Measurements from ENCODE around the gene MBTD1.

The MBTD1 gene

DNA sequence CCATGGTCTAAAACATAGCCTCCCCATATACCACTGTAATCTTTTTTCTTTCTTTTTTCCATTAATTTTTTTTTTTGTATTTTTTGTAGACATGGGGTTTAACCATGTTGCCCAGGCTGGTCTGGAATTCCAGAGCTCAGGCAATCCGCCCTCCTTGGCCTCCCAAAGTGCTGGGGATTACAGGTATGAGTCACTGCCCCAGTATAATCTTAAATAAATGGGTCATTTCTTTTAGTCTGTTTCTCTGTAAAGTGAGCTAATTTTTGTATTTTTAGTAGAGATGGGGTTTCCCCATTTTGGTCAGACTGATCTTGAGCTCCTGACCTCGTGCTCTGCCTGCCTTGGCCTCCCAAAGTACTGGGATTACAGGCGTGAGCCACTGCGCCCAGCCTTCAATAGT, 112.2 kb downstream of the MBTD1 start:
- no peak for TF ChIP-seq SUZ12 (IDR thresholded peaks at IDR 0.05; ENCODE audit: extremely low read depth, insufficient read depth, insufficient read length)
- no peak for TF ChIP-seq ZNF274 (IDR thresholded peaks at IDR 0.05; ENCODE audit: low read depth, low read length)
- no peak for TF ChIP-seq YY1 (IDR thresholded peaks at IDR 0.05; ENCODE audit: insufficient read depth, insufficient read length)
- H3K4me3 ChIP-seq (ENCODE audit: insufficient read length, low read depth) = no peak overlapping the region
- no peak overlapping the region for H3K9ac ChIP-seq (ENCODE audit: insufficient read length, low read depth)
- no peaks in the 10 kb centered on the region for H3K9me3 ChIP-seq (ENCODE audit: insufficient read depth, low read length)
- DNase-seq (ENCODE audit: low read depth, low spot score) = no peak
- H3K36me3 ChIP-seq (ENCODE audit: insufficient read depth, insufficient read length, low read length) = no peaks in the 10 kb centered on the region
- no peaks in the 10 kb centered on the region for H3K4me1 ChIP-seq (ENCODE audit: insufficient read depth, insufficient read length)
- no peaks in the 10 kb centered on the region for H3K27me3 ChIP-seq (ENCODE audit: insufficient read depth, insufficient read length)

DNA sequence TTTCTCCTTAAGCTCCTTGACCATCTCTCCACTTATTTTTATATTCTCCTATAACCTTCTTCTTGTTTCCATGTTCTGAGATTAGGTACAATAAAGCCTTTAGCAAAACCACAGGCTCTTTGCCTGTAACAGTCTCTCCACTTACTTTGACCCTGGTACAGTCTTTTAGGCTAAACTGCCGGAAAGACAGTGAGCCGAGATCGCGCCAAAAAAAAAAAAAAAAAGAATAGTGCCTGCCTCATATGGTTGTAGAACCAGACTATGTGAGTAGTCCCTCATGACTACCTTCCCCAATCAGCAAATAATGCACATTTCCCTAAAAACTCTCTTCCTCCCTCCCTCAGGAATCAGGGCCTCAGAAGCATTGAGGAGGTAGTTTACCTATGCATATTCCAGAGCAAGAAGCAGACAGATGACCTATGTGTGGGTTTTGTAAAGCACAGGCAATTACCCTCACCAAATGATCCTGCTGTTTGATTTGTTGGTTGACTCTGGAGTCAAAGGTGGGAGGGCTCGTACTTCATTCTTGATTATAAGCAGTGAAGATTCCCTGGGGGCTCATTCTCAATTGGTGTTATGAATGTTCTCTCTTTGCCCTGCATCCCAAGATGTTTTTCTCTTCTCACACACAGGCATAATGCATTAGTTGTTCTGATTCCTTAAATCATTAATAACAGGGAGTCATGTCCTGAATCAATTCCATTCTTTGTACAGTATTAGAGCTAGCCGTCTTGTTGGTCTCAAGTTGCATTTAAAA, 115.4 kb downstream of the MBTD1 start:
- TF ChIP-seq ZNF274 (IDR thresholded peaks at IDR 0.05; ENCODE audit: low read depth, low read length) = no peak
- TF ChIP-seq YY1 (IDR thresholded peaks at IDR 0.05; ENCODE audit: insufficient read depth, insufficient read length) = no peak
- no peak for TF ChIP-seq SUZ12 (IDR thresholded peaks at IDR 0.05; ENCODE audit: extremely low read depth, insufficient read depth, insufficient read length)
- no peak for DNase-seq (ENCODE audit: low read depth, low spot score)
- Histone ChIP-seq H3K9ac (ENCODE audit: insufficient read length, low read depth) (no peak overlapping the region), H3K4me1 (ENCODE audit: insufficient read depth, insufficient read length) (no peaks in the 10 kb centered on the region), H3K4me3 (ENCODE audit: insufficient read length, low read depth) (no peak overlapping the region), H3K9me3 (ENCODE audit: insufficient read depth, low read length) (no peaks in the 10 kb centered on the region), H3K36me3 (ENCODE audit: insufficient read depth, insufficient read length, low read length) (no peaks in the 10 kb centered on the region), H3K27me3 (ENCODE audit: insufficient read depth, insufficient read length) (no peaks in the 10 kb centered on the region)

DNA sequence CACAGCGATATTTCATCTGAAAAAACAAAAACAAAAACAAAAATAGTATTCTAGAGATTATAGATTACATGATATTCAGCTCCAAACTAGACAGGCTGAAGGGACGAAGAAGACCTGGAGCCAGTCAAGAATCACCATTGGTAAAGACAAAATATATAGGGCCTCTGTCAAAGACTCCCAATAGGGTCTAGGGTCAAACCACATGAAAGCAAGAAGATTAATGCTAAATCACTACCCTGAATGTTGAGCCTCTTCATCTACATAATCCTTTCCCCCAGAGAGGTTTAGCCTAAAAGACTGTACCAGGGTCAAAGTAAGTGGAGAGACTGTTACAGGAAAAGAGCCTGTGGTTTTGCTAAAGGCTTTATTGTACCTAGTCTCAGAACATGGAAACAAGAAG, 117.3 kb downstream of the MBTD1 start:
- no peak for DNase-seq (ENCODE audit: low read depth, low spot score)
- H3K9ac ChIP-seq (ENCODE audit: insufficient read length, low read depth) = no peak overlapping the region
- no peak overlapping the region for H3K4me3 ChIP-seq (ENCODE audit: insufficient read length, low read depth)
- H3K36me3 ChIP-seq (ENCODE audit: insufficient read depth, insufficient read length, low read length) = no peaks in the 10 kb centered on the region
- H3K4me1 ChIP-seq (ENCODE audit: insufficient read depth, insufficient read length) = no peaks in the 10 kb centered on the region
- H3K9me3 ChIP-seq (ENCODE audit: insufficient read depth, low read length) = no peaks in the 10 kb centered on the region
- TF ChIP-seq SUZ12 (IDR thresholded peaks at IDR 0.05; ENCODE audit: extremely low read depth, insufficient read depth, insufficient read length) = no peak
- no peak for TF ChIP-seq YY1 (IDR thresholded peaks at IDR 0.05; ENCODE audit: insufficient read depth, insufficient read length)
- TF ChIP-seq ZNF274 (IDR thresholded peaks at IDR 0.05; ENCODE audit: low read depth, low read length) = no peak
- H3K27me3 ChIP-seq (ENCODE audit: insufficient read depth, insufficient read length) = no peaks in the 10 kb centered on the region

DNA sequence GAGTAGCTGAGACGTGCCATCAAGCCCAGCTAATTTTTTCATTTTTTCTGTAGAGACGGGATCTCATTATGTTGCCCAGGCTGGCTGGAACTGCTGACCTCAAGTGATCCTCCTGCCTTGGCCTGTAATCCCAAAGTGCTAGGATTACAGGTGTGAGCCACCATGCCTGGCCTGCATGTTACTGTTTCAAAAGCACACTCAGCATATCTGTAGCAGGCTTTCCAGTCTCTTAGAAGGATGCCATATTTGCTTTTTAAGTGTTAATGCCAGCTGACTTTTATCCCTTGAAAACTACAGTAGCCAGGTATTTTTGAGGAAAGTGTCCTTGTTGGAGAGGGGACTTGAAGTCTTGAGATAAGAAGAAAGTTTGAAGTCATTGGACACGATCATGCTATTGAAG, 123.9 kb downstream of the MBTD1 start:
- Histone ChIP-seq H3K36me3 (ENCODE audit: insufficient read depth, insufficient read length, low read length) (no peaks in the 10 kb centered on the region), H3K4me3 (ENCODE audit: insufficient read length, low read depth) (no peak overlapping the region), H3K9ac (ENCODE audit: insufficient read length, low read depth) (no peak overlapping the region), H3K27me3 (ENCODE audit: insufficient read depth, insufficient read length) (no peaks in the 10 kb centered on the region), H3K9me3 (ENCODE audit: insufficient read depth, low read length) (no peaks in the 10 kb centered on the region), H3K4me1 (ENCODE audit: insufficient read depth, insufficient read length) (no peaks in the 10 kb centered on the region)
- no peak for TF ChIP-seq SUZ12 (IDR thresholded peaks at IDR 0.05; ENCODE audit: extremely low read depth, insufficient read depth, insufficient read length)
- TF ChIP-seq YY1 (IDR thresholded peaks at IDR 0.05; ENCODE audit: insufficient read depth, insufficient read length) = no peak
- TF ChIP-seq ZNF274 (IDR thresholded peaks at IDR 0.05; ENCODE audit: low read depth, low read length) = no peak
- no peak for DNase-seq (ENCODE audit: low read depth, low spot score)

DNA sequence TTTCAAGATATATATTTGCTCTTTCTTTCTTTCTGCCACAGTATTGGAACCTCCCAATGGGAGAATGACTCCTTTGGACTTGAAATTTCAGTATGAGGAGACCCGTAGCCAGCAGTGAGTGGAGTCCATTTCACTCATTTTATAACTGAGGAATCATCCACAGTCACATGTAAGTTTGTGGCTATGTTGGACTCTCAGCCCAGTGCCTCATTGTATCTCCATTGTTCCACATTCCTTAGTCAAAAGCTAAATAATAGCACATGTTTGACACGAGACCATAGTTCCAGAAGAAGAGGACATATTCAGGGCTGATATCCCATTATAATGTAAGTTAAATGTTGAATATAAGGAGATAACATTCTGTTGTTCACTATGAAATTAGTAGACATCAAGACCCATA, 126.5 kb downstream of the MBTD1 start:
- Histone ChIP-seq H3K9ac (ENCODE audit: insufficient read length, low read depth) (no peak overlapping the region), H3K4me3 (ENCODE audit: insufficient read length, low read depth) (no peak overlapping the region), H3K9me3 (ENCODE audit: insufficient read depth, low read length) (no peaks in the 10 kb centered on the region), H3K36me3 (ENCODE audit: insufficient read depth, insufficient read length, low read length) (no peaks in the 10 kb centered on the region), H3K27me3 (ENCODE audit: insufficient read depth, insufficient read length) (no peaks in the 10 kb centered on the region), H3K4me1 (ENCODE audit: insufficient read depth, insufficient read length) (no peaks in the 10 kb centered on the region)
- no peak for DNase-seq (ENCODE audit: low read depth, low spot score)
- TF ChIP-seq YY1 (IDR thresholded peaks at IDR 0.05; ENCODE audit: insufficient read depth, insufficient read length) (no peak), ZNF274 (IDR thresholded peaks at IDR 0.05; ENCODE audit: low read depth, low read length) (no peak)

DNA sequence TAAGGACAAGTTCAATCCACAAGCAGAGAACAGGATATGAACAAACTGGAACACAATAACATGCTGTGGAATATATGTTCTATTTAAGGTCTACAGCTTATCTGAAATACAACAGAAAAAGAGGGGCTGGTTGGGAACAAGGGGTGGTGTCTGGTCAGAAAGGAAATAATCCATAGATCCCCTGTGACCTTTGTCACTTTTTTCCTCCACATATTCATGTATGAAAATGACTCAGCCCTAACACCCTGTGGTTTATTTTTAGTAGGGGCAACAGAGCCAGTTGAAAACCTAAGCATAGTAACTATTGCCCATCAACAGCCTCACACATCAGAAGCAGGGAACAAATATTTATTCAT, 126.9 kb downstream of the MBTD1 start:
- Histone ChIP-seq H3K9ac (ENCODE audit: insufficient read length, low read depth) (no peak overlapping the region), H3K27me3 (ENCODE audit: insufficient read depth, insufficient read length) (no peaks in the 10 kb centered on the region), H3K9me3 (ENCODE audit: insufficient read depth, low read length) (no peaks in the 10 kb centered on the region), H3K4me1 (ENCODE audit: insufficient read depth, insufficient read length) (no peaks in the 10 kb centered on the region), H3K4me3 (ENCODE audit: insufficient read length, low read depth) (no peak overlapping the region), H3K36me3 (ENCODE audit: insufficient read depth, insufficient read length, low read length) (no peaks in the 10 kb centered on the region)
- no peak for TF ChIP-seq SUZ12 (IDR thresholded peaks at IDR 0.05; ENCODE audit: extremely low read depth, insufficient read depth, insufficient read length)
- no peak for TF ChIP-seq YY1 (IDR thresholded peaks at IDR 0.05; ENCODE audit: insufficient read depth, insufficient read length)
- TF ChIP-seq ZNF274 (IDR thresholded peaks at IDR 0.05; ENCODE audit: low read depth, low read length) = no peak
- DNase-seq (ENCODE audit: low read depth, low spot score) = no peak

DNA sequence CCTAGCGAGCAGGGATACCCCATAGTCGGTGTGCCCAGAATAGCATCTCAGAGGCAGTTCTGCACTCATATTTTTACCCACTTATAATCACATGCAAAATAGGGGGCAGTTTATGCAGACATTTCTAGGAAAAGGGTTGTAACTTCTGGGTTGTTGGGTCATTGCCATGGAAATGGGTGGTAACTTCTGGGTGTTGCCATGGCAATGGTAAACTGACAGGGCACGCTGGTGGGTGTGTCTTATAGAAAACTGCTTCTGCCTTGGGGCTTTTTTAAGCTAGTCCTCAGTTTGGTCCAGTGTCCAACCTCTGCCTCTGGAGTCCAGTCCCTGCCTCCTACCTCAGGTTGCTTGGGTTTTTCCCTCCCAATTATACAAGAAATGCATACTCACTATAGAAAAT, 131.8 kb downstream of the MBTD1 start:
- TF ChIP-seq SUZ12 (IDR thresholded peaks at IDR 0.05; ENCODE audit: extremely low read depth, insufficient read depth, insufficient read length) (no peak), YY1 (IDR thresholded peaks at IDR 0.05; ENCODE audit: insufficient read depth, insufficient read length) (no peak), ZNF274 (IDR thresholded peaks at IDR 0.05; ENCODE audit: low read depth, low read length) (no peak)
- no peak for DNase-seq (ENCODE audit: low read depth, low spot score)
- H3K4me1 ChIP-seq (ENCODE audit: insufficient read depth, insufficient read length) = no peaks in the 10 kb centered on the region

More for the DNA sequence above, 131.8 kb downstream of the MBTD1 start:
- no peak overlapping the region for H3K9ac ChIP-seq (ENCODE audit: insufficient read length, low read depth)
- no peaks in the 10 kb centered on the region for H3K27me3 ChIP-seq (ENCODE audit: insufficient read depth, insufficient read length)
- no peaks in the 10 kb centered on the region for H3K9me3 ChIP-seq (ENCODE audit: insufficient read depth, low read length)
- no peaks in the 10 kb centered on the region for H3K36me3 ChIP-seq (ENCODE audit: insufficient read depth, insufficient read length, low read length)
- H3K4me3 ChIP-seq (ENCODE audit: insufficient read length, low read depth) = no peak overlapping the region

Measured in NT2/D1 (cell line).